T-helper 1 cell treated with Interleukin-12 subunit alpha and Interleukin-12 subunit beta and Interleukin-4 antibody, amounts not matched to agents 30 μg/mL and 1 μg/mL, for 36 hours (primary cell): ENCODE results near the gene MLH3.
A peak's percentile ranks its signal among the peaks of the same experiment; 100 is the strongest.

Experiments used
- H3K27ac Mint-ChIP-seq: one replicate; pipeline ENCODE4 v1.8.0; 2021; ENCODE audit warnings: mild to moderate bottlenecking, mixed read lengths
- H3K27me3 Mint-ChIP-seq: one replicate; pipeline ENCODE4 v1.8.0; 2021; ENCODE audit warnings: low read depth, mixed read lengths
- H3K36me3 Mint-ChIP-seq: one replicate; pipeline ENCODE4 v1.8.0; 2021; ENCODE audit warnings: low read depth, mixed read lengths
- H3K4me1 Mint-ChIP-seq: one replicate; pipeline ENCODE4 v1.8.0; 2021; ENCODE audit warnings: low read depth, mixed read lengths
- H3K4me3 Mint-ChIP-seq: one replicate; pipeline ENCODE4 v1.8.0; 2021; ENCODE audit warnings: mild to moderate bottlenecking, moderate library complexity, mixed read lengths
- H3K9me3 Mint-ChIP-seq: one replicate; pipeline ENCODE4 v1.8.0; 2021; ENCODE audit warnings: mixed read lengths

The MLH3 gene

GRCh38 chr14:75050852-75051555 lies at the start of gene MLH3:
TSS of gene MLH3 (minus strand) at chr14:75051467. CDS start at chr14:75049655, 1,812 bp downstream.
- Mint-ChIP-seq H3K27me3 (no peaks in the 10 kb centered on the region), H3K36me3 (peaks cover 39% of the 10 kb centered on the region), H3K9me3 (no peaks in the 10 kb centered on the region), H3K4me1 (peaks cover 40% of the 10 kb centered on the region), H3K4me3 (peak within 1 kb of the TSS; percentile 89), H3K27ac (peak within 1 kb of the TSS; percentile 87)

- peaks cover 37% of the 10 kb centered on the region for H3K36me3 Mint-ChIP-seq
- peaks cover 2% of the 10 kb centered on the region for H3K4me1 Mint-ChIP-seq
- H3K9me3 Mint-ChIP-seq: no peaks in the 10 kb centered on the region
- no peaks in the 10 kb centered on the region for H3K27me3 Mint-ChIP-seq
- H3K4me3 Mint-ChIP-seq: no peak overlapping the region
- no peak overlapping the region for H3K27ac Mint-ChIP-seq
These were observed 47.4 kb upstream of the MLH3 start for GRCh38 chr14:75098682-75099081.

- H3K36me3 Mint-ChIP-seq: peaks cover 33% of the 10 kb centered on the region
- H3K27me3 Mint-ChIP-seq: no peaks in the 10 kb centered on the region
- H3K9me3 Mint-ChIP-seq: no peaks in the 10 kb centered on the region
- no peak overlapping the region for H3K27ac Mint-ChIP-seq
- peaks cover 2% of the 10 kb centered on the region for H3K4me1 Mint-ChIP-seq
- H3K4me3 Mint-ChIP-seq: no peak overlapping the region
These were observed 46.9 kb upstream of the MLH3 start for GRCh38 chr14:75098212-75098611.

GRCh38 chr14:75096959-75097358 lies 45.7 kb upstream of the MLH3 start:
- no peaks in the 10 kb centered on the region for H3K9me3 Mint-ChIP-seq
- H3K27me3 Mint-ChIP-seq: no peaks in the 10 kb centered on the region
- no peak overlapping the region for H3K4me3 Mint-ChIP-seq
- peaks cover 31% of the 10 kb centered on the region for H3K36me3 Mint-ChIP-seq
- peaks cover 2% of the 10 kb centered on the region for H3K4me1 Mint-ChIP-seq
- H3K27ac Mint-ChIP-seq: no peak overlapping the region

DNA sequence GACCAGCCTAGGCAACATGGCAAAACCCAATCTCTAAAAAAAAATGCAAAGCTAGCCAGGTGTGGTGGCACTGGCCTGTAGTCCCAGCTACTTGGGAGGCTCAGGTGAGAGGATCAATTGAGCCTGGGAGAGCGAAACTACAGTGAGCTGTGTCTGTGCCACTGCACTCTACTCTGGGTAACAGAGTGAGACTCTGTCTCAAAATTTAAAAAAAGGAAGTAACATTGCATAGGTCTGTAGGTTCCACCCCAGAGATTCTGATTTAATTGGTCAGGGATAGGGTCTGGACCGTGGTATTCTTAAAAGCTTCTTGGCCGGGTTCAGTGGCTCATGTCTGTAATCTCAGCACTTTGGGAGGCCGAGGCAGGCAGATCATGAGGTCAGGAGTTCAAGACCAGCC lies 44.4 kb upstream of the MLH3 start:
- Mint-ChIP-seq H3K27me3 (no peaks in the 10 kb centered on the region), H3K9me3 (no peaks in the 10 kb centered on the region), H3K4me1 (peaks cover 2% of the 10 kb centered on the region), H3K4me3 (no peak overlapping the region), H3K36me3 (peaks cover 31% of the 10 kb centered on the region), H3K27ac (no peak overlapping the region)

DNA sequence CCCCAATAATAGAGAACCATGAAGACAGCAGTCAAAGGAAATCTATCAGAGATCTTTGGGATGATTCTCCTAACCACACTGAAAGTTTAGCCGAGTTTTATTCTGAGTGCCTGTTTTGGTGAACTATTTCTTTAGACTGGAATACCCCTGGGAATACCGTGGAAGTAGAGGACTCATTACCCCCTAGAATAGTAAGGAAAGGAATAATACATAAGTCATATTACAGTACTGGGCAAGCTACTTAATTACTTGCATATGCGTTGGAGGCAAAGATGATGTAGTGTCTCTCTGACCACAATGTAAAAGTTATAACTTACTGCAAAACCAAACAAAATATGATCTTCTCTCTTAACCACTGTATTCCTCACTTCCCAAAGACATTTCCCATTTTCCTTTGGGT lies 43.6 kb upstream of the MLH3 start:
- H3K36me3 Mint-ChIP-seq: peaks cover 33% of the 10 kb centered on the region
- H3K4me3 Mint-ChIP-seq: no peak overlapping the region
- peaks cover 2% of the 10 kb centered on the region for H3K4me1 Mint-ChIP-seq
- no peak overlapping the region for H3K27ac Mint-ChIP-seq
- H3K27me3 Mint-ChIP-seq: no peaks in the 10 kb centered on the region
- H3K9me3 Mint-ChIP-seq: no peaks in the 10 kb centered on the region

DNA sequence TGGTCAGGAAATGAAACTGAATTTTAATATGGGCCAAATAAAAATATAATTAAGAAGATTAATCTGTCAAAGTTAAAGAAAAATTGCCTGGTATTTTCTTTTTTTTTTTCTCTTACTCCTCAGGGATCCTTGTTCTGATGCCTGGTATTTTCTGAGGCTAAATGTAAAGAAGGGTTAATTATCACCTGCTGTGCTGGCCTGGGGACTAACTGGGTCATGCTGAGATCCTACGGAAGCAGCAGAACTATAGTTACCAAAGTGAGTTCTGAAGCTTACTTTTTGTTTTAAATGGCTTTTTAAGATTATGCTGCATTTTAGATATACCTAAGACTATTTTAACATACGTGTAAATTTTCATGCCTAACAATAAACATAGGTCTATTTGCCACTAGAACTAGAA lies 41.4 kb upstream of the MLH3 start:
- H3K27me3 Mint-ChIP-seq: no peaks in the 10 kb centered on the region
- no peak overlapping the region for H3K27ac Mint-ChIP-seq
- peaks cover 20% of the 10 kb centered on the region for H3K36me3 Mint-ChIP-seq
- no peaks in the 10 kb centered on the region for H3K4me1 Mint-ChIP-seq
- no peak overlapping the region for H3K4me3 Mint-ChIP-seq
- no peaks in the 10 kb centered on the region for H3K9me3 Mint-ChIP-seq

DNA sequence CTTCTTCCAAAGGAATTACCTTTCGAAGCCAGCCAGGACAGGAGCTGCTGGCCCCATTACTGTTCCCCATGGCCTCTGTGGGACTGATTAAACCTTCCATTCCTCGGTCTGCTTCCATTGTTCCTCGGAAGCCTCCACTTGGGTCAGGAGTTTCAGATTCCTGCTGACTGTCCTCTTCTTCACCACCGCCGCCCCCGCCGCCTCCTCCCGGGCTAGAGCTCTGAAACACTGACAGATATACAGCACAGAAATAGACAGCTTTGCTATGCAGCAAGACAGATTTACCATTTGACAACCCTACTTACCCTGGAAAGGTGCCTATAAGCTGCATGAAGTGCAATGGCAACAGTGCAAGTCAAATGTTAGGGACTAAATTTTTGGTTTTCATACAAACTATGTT lies 40.0 kb upstream of the MLH3 start:
- Mint-ChIP-seq H3K27me3 (no peaks in the 10 kb centered on the region), H3K4me3 (no peak overlapping the region), H3K36me3 (peaks cover 22% of the 10 kb centered on the region), H3K9me3 (no peaks in the 10 kb centered on the region), H3K27ac (no peak overlapping the region), H3K4me1 (no peaks in the 10 kb centered on the region)

GRCh38 chr14:75090353-75090752 lies 39.1 kb upstream of the MLH3 start:
- Mint-ChIP-seq H3K9me3 (no peaks in the 10 kb centered on the region), H3K27me3 (no peaks in the 10 kb centered on the region), H3K4me3 (no peak overlapping the region), H3K4me1 (no peaks in the 10 kb centered on the region), H3K27ac (no peak overlapping the region), H3K36me3 (peaks cover 24% of the 10 kb centered on the region)

- H3K27me3 Mint-ChIP-seq: no peaks in the 10 kb centered on the region
- H3K27ac Mint-ChIP-seq: no peak overlapping the region
- no peaks in the 10 kb centered on the region for H3K9me3 Mint-ChIP-seq
- H3K4me3 Mint-ChIP-seq: no peak overlapping the region
- H3K4me1 Mint-ChIP-seq: no peaks in the 10 kb centered on the region
- H3K36me3 Mint-ChIP-seq: peaks cover 31% of the 10 kb centered on the region
These were observed 37.5 kb upstream of the MLH3 start for GRCh38 chr14:75088566-75089373.

DNA sequence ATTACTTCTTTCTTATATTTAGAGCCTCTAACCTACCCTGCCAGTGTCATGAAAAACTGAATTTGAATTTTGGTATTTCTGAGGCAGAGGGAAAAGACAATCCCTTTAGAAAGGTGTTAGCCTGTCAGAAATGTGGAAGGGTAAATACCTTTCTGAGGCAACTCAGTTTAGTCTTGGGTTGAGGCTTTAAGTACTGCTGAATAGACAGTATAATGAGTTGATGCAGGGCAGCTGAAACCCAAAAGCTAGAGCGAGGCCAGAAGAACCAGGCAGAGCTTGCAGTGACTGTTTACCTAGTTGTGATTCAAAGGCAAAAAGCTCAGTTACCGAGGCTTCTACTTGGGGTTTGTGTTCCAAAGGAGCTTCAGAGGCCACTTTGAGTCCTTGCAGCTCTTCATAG lies 36.9 kb upstream of the MLH3 start:
- H3K4me1 Mint-ChIP-seq: no peaks in the 10 kb centered on the region
- peaks cover 33% of the 10 kb centered on the region for H3K36me3 Mint-ChIP-seq
- H3K9me3 Mint-ChIP-seq: no peaks in the 10 kb centered on the region
- H3K4me3 Mint-ChIP-seq: no peak overlapping the region
- no peak overlapping the region for H3K27ac Mint-ChIP-seq
- H3K27me3 Mint-ChIP-seq: no peaks in the 10 kb centered on the region

GRCh38 chr14:75084513-75084912 lies 33.2 kb upstream of the MLH3 start:
- H3K9me3 Mint-ChIP-seq: no peaks in the 10 kb centered on the region
- no peaks in the 10 kb centered on the region for H3K27me3 Mint-ChIP-seq
- H3K27ac Mint-ChIP-seq: no peak overlapping the region
- peaks cover 28% of the 10 kb centered on the region for H3K36me3 Mint-ChIP-seq
- H3K4me3 Mint-ChIP-seq: no peak overlapping the region
- H3K4me1 Mint-ChIP-seq: no peaks in the 10 kb centered on the region

GRCh38 chr14:75083271-75083670 lies 32.0 kb upstream of the MLH3 start:
- Mint-ChIP-seq H3K27me3 (no peaks in the 10 kb centered on the region), H3K36me3 (peaks cover 28% of the 10 kb centered on the region), H3K4me1 (no peaks in the 10 kb centered on the region), H3K4me3 (no peak overlapping the region), H3K27ac (no peak overlapping the region), H3K9me3 (no peaks in the 10 kb centered on the region)

DNA sequence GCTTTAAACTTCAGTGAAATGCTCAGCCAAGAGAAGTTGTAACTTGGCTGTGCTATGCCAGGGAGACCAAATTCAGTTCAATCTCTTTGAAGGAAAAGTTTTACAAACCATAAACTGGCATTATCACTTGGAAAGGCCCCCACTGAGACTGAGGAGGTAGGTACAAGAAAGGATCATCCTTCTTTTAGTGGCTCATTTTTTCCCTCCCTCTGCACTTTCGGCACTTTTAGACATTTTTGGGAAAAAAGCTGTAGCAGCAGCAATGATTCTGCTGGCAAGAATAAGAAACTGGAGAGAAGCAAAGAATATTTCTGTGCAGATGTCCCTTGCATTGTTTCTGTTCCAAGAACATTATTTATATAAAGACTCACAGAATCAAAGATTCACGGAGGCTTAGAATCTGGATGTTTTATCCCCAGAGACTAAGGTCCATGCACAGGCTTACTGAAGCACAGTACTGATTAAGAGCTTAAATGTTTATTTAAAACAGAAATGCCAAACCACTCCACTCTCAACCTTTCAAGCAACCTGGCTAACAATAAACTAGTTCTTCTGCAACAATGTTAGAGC lies 30.5 kb upstream of the MLH3 start:
- no peaks in the 10 kb centered on the region for H3K27me3 Mint-ChIP-seq
- H3K36me3 Mint-ChIP-seq: peaks cover 24% of the 10 kb centered on the region
- no peaks in the 10 kb centered on the region for H3K9me3 Mint-ChIP-seq
- no peak overlapping the region for H3K4me3 Mint-ChIP-seq
- H3K4me1 Mint-ChIP-seq: no peaks in the 10 kb centered on the region
- no peak overlapping the region for H3K27ac Mint-ChIP-seq

GRCh38 chr14:75079521-75079920 lies 28.3 kb upstream of the MLH3 start:
- H3K27me3 Mint-ChIP-seq: no peaks in the 10 kb centered on the region
- H3K36me3 Mint-ChIP-seq: peaks cover 16% of the 10 kb centered on the region
- no peaks in the 10 kb centered on the region for H3K9me3 Mint-ChIP-seq
- H3K27ac Mint-ChIP-seq: no peak overlapping the region
- peaks cover 2% of the 10 kb centered on the region for H3K4me1 Mint-ChIP-seq
- H3K4me3 Mint-ChIP-seq: no peak overlapping the region
